Stomach (tissue), 4 donors: ENCODE results near the gene JMJD7.

Experiments
- EP300 ChIP-seq: sonication (generic); formaldehyde crosslinking; IDR thresholded peaks from one replicate; pipeline ENCODE4 v1.6.1; 2017; ENCODE audit warnings: antibody characterized with exemption
- POLR2A ChIP-seq, 4 donors: fragments of 450-650 bp; IDR thresholded peaks; one replicate each; pipeline ENCODE4 v1.6.1; 2016; ENCODE audit warnings: antibody characterized with exemption in 4 of 4, control low read depth in 2 of 4, mild to moderate bottlenecking in 1 of 4, moderate library complexity in 1 of 4
- TF ChIP-seq, protein P1 (sequence below), 7 experiments: fragments of 450-650 bp in 4 of 7; fragments of 200-600 bp in 3 of 7; sonication (generic) in 3 of 7; IDR thresholded peaks; one replicate each; pipeline ENCODE4 v1.5.1; 2016 to 2019; ENCODE audit warnings: antibody characterized with exemption in 7 of 7, control low read depth in 2 of 7, mild to moderate bottlenecking in 1 of 7

DNA sequence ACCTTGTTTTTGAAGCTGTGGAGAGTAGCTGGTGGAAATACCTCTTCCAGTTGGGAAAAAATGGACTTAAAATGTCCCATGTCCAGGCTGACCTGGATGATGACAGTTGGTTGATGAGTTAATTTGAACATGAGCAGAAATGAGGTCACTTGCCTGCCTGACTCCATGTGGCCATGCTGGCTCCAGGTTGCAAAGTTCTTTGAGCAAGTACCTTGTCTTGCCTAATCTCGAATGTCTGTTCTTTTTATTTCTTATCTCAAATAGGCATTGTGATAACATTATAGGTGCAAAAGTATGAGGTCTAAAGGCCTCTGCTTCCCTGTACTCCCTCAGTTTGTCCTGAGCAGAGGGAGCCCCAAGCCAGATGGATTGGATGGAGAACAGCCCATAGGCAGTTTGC, 44.6 kb upstream of the JMJD7 start:
- TF ChIP-seq, protein P1, sequence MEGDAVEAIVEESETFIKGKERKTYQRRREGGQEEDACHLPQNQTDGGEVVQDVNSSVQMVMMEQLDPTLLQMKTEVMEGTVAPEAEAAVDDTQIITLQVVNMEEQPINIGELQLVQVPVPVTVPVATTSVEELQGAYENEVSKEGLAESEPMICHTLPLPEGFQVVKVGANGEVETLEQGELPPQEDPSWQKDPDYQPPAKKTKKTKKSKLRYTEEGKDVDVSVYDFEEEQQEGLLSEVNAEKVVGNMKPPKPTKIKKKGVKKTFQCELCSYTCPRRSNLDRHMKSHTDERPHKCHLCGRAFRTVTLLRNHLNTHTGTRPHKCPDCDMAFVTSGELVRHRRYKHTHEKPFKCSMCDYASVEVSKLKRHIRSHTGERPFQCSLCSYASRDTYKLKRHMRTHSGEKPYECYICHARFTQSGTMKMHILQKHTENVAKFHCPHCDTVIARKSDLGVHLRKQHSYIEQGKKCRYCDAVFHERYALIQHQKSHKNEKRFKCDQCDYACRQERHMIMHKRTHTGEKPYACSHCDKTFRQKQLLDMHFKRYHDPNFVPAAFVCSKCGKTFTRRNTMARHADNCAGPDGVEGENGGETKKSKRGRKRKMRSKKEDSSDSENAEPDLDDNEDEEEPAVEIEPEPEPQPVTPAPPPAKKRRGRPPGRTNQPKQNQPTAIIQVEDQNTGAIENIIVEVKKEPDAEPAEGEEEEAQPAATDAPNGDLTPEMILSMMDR (IDR thresholded peaks at IDR 0.05) = no peak
- no peak for TF ChIP-seq EP300
- TF ChIP-seq POLR2A (IDR thresholded peaks at IDR 0.05) = no peak
